HG02759 (cell line): Measurements from ENCODE around the gene NGB.
A peak's percentile ranks its signal among the peaks of the same experiment; 100 is the strongest.

Source experiments
- ATAC-seq: cut with Tn5 transposase; IDR thresholded peaks from one replicate; pipeline ENCODE4 v1.9.1; 2021; ENCODE audit warnings: mild to moderate bottlenecking, moderate library complexity; ENCODE audit not compliant: unreplicated experiment

Gene NGB

GRCh38 chr14:77265561-77266335, 5.3 kb downstream of the NGB start:
- no peak for ATAC-seq

DNA sequence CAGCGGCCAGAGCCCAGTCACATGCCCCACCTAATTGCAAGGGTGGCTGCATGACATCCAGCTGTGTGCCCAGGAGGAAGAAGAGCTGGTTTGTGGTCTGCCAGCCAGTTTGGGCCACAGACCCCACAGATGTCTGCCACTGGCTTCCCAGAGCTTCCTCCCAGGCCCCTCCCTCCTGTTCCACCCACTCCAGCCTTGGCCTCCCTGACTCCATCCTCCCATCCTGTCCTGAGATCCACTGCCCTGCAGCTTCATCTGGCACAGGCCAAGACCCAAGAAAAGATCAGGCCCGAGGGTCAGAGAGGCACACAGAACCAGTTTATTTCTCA, 5.9 kb downstream of the NGB start:
- ATAC-seq: no peak

DNA sequence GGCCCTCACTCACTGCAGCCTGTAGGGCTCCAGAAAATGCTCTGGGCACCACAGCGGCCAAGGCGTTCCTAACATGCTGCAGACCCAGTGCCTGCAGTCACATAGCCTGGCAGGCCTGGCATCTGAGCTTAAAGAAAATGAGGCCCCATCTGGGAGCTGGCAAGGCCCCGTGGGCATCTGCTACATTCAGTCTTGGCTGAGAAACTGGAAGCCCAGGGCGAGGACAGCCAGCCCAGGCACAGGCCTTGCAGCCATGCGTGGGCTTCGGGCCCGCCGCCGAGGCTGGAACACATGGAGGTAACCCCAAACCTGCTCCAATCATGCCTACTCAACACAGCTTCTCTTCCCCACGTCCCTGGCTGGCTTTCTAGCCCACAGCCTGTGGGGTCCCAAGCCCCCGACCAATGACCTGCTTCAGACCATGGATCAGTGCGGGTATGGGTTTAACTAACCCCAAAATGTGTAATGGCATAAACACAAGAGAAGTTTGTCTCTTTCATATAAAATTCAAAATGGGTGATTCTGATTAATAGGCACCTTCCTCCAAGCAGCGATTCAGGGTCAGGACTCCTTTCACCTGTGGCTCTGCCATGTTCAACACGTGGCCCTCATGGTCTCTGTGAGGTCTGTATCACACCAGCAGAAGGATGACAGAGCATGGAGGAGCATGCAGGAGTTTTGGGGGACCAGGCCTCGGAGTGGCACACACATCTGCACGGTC, 6.4 kb downstream of the NGB start:
- no peak for ATAC-seq

- ATAC-seq: no peak
Measured at GRCh38 chr14:77260631-77261030, 10.4 kb downstream of the NGB start.

DNA sequence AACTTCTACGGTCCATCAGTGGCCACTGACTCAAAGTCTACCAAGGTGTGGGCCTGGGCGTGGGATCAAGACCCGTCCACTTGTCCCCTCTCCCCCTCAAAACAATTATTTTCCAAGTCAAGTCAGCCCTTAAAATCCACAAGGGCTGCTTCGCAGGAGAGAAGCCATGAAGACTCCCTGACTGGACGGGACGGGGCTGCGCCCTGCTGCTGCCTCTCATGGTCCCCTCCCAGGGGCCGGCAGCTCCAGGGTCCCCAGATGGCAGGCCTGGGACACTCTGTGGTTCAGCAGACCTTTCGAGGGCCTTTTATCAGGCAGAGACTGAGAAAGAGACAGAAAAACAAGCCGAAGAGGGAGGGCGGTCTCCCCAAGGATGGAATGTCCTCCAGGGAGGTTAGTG, 10.8 kb downstream of the NGB start:
- ATAC-seq: no peak

- no peak for ATAC-seq
Measured at GRCh38 chr14:77259025-77259715, 11.8 kb downstream of the NGB start.

DNA sequence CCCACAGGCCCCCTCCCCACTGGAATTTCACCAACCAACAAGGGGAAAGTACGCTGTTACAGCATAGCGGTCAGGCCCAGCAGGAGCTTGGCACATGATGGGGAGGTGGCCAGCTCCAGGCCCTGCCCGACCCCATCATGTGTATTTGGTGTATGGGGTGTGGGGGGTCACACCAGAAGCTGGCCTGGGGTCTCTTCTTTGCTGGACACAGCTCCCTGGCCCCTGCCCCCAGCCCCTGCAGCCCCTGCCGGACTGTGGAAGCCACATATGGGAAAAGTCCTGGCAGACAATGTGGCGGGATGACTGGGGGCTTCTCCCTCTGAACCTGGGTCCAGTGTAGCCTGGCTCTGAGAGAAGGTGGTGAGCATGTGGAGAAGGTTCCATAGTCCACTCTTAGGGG, 12.4 kb downstream of the NGB start:
- no peak for ATAC-seq

GRCh38 chr14:77257700-77258099, 13.3 kb downstream of the NGB start:
- ATAC-seq: no peak

- ATAC-seq: no peak
Measured at GRCh38 chr14:77256694-77257093, 14.3 kb downstream of the NGB start.

DNA sequence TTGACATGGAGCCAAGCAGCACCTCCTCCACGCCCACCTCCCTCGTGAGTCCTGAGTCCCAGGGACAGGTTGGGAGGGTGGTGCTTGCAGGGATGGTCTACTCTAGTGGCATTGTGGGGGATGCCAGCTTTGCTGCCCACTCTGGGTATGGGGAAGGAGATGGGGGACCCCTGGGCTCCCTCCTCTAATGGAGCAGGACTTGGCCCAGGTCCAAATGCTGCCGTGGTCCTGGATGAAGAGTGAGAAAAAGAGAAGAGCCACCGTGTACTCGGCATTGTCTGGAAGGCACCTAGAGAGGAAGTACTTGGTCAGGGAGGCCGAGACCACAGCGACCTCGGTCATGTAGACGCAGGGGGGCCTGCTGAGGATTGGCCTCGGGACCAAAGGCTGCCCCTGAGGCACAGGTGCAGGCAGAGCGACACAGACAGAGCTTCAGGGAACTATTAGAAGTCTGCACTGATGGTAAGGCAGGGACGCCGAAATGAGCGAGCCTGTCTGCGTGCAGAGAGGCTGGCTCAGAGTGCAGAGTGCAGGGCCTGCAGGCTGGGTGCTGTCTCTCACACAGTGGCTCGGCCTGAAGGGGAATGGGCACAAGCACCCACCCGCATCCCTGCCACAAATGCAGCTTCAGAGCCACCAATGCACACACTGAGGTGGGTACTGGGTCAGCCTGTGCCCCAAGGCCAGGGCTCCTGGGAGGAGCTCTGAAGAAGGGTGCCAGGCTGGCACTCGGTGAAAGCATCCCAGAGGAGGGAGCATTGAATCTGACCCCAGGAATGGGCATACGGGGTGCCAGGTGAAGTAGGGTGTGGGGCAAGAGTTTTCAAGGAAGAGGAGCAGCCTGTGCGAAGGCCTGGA, 17.4 kb downstream of the NGB start:
- no peak for ATAC-seq

DNA sequence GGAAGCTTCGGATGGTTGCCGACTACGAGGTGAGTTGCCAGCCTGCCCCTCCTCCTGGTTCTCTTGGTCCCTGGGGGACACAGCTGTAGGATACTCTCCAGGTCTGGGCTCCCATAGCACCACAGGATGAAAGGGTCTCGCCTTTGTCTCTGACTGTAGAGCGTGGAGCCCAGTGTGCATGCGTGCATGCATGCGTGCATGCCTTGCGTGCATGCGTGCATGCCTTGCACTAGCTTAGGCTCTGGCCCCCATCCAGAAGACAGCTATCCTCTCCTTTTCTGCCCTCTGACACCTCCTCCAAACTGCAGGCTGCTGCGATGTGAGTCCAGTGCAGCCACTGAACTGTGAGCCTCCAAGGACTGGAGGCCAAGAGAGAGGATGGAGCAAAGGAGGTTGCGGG, 19.1 kb downstream of the NGB start:
- ATAC-seq: no peak

- ATAC-seq: no peak
Measured at GRCh38 chr14:77250927-77251326, 20.1 kb downstream of the NGB start.

DNA sequence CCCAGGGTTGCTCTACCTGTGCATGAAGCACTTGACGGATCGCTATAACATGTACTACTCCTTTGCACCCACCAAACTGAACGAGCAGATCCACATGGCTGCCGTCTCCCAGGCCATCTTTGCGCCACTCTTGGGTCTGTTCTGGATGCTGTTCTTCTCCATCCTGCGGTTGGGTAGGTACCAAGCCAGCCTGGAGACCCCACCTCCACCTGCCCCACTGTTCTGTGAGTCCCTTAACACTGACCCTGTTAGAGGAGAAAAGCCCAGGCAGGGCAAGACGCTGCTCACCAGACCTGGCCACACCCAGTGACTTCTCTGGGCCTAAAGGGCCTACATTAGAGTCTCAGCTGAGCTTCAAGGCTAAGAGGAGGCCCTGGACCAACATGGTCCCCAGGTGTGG, 21.7 kb downstream of the NGB start:
- no peak for ATAC-seq

DNA sequence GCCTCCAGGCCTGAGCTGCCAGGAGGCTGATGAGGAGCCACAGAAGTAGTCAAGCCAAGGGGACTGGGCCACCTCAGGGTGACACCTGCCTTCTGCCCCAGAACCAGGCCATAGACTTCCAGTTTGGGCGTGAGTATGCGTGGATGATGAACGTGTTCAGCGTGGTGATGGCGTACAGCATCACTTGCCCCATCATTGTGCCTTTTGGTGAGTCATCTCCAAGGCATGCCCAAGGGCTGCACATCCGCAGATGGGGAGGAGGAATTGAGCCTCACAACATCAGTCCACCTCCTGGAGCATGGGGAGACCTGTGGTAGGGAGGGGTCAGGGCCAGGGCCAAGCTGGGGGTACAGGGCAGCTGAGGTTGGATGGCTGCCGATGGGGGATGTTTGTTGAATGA, 22.3 kb downstream of the NGB start:
- no peak for ATAC-seq

- ATAC-seq: no peak
Measured at GRCh38 chr14:77246784-77247183, 24.2 kb downstream of the NGB start.

GRCh38 chr14:77245820-77246219, 25.2 kb downstream of the NGB start:
- no peak for ATAC-seq

DNA sequence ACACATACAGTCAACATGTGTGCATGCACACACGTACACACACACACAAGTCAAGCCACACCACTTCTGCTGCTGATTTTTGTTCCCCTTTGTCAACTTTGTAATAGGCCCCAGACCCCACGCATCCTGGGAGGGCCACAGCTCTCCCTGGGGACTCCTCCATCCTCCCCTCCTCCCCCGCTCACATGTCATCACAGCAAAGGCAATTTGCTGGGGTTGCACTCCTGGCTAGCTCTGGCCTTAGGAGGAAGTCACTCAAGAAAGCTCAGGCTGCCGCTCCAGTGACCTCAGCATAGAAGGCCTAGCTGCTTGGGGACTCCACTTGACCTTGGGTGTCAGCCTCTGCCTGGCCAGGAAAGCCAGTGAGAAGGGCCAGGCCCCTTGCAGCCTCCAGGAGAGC, 27.2 kb downstream of the NGB start:
- ATAC-seq: peak; percentile 50

DNA sequence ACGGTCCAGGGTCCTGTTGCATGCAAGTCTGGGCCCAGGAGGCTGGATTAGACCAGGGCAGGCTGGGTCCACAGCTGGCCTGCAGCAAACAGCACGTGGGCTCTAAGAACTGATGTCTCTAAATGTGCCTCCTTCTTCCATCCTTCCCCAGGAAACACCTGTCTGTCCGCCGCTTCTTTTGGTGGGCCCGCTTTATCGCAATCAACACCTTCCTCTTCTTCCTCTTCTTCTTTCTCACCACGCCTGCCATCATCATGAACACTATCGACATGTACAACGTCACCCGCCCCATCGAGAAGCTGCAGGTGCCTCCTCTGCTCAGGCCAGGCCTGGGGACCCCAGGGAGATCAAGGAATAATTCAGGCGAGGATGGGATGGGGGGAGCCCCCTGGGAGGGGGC, 28.3 kb downstream of the NGB start:
- no peak for ATAC-seq

DNA sequence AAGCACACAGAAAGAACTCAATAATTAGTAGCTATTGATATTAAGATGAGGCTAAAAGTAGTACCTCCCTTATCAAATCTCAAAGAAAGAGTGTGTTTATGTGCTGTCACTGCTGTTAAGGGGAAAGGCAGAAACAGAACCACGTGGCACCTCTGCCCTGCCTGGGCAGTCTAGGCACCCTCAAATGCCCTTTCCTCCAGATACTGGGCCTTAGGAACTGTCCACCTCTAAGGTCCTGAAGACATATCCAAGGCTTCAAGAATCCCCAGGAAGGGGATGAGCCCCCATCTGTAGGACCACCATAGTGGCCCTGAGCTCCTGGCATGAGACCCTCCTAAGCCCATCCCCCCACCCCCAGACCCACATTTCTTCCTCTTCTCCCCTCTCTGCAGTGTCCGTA, 29.1 kb downstream of the NGB start:
- ATAC-seq: no peak

DNA sequence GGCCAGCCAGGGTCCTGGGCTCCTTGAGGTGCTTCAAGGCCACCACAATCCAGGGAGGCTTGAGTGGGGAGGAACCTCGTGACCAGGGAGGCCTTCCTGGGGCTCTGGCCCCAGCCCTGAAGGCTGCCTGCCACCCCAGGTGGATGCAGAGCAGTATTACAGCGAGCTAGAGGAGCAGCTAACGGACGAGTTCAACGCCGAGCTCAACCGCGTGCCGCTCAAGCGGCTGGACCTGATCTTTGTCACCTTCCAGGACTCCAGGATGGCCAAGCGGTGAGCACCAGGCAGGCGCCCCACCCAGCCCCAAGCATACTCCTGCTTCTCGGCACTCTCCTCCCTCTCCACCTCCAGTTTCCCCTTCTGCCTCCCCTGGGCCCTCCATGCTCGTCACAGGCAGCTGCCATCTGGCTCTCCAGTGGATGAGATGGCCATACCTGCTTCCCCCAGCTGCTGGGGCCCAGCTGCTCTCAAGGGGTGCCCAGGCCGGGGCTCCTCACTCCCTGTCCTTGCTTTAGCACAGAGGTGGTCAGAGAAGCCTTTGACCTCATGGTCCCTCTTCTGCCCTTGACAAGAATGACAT, 30.6 kb downstream of the NGB start:
- ATAC-seq: no peak

DNA sequence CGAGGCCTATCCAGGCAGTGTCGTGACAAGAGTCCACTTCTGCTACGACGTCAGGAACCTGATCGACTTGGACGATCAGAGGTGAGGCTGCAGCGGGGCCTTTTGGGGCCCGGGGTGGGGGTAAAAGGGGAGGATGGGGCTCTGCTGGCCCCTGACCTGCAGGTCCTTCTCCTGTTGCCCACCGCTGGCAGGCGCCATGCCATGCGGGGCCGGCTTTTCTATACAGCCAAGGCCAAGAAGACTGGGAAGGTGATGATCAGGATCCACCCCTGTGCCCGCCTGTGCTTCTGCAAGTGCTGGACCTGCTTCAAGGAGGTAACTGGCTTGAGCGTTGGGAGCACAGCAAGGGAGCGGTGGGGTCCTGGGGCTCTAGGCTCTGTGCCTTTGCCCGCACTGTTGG, 31.6 kb downstream of the NGB start:
- no peak for ATAC-seq
